Loucy (cell line): ENCODE results near the gene SNORC.

Experiments
- EZH2phosphoT487 ChIP-seq: fragments of 200-600 bp; IDR thresholded peaks from 2 replicates; pipeline ENCODE4 v1.6.1; 2018; ENCODE audit warnings: antibody characterized with exemption, mild to moderate bottlenecking, moderate library complexity, borderline replicate concordance
- TF ChIP-seq, protein P1 (sequence below): fragments of 200-600 bp; sonication (generic); conservative IDR thresholded peaks from 2 replicates; pipeline ENCODE4 v1.5.1; 2014; ENCODE audit warnings: mild to moderate bottlenecking, antibody characterized with exemption, low read length

DNA sequence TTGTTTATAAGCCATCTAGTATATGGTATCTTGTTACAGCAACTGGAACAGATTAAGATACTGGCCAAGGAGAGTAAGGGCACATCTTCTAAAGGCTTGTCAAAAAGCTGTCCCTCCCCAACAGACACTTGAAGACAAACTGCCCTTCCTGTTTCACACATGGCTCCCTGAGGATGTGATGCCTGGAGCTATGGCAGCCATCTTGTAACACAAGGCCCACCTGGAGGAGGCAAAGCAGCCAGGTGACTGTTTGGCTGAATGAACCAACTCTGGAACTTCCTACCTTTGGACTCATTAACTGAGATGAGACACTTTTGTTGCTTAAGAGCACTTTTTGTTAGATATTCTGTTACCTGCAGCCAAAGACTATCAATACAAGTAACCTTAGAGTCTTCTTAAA, 54.4 kb downstream of the SNORC start:
- TF ChIP-seq EZH2phosphoT487, result no peak
- TF ChIP-seq, protein P1, sequence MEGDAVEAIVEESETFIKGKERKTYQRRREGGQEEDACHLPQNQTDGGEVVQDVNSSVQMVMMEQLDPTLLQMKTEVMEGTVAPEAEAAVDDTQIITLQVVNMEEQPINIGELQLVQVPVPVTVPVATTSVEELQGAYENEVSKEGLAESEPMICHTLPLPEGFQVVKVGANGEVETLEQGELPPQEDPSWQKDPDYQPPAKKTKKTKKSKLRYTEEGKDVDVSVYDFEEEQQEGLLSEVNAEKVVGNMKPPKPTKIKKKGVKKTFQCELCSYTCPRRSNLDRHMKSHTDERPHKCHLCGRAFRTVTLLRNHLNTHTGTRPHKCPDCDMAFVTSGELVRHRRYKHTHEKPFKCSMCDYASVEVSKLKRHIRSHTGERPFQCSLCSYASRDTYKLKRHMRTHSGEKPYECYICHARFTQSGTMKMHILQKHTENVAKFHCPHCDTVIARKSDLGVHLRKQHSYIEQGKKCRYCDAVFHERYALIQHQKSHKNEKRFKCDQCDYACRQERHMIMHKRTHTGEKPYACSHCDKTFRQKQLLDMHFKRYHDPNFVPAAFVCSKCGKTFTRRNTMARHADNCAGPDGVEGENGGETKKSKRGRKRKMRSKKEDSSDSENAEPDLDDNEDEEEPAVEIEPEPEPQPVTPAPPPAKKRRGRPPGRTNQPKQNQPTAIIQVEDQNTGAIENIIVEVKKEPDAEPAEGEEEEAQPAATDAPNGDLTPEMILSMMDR, result no peak
